OCI-LY3 (cell line): ENCODE data around the gene TMEM266.

Source experiments
- CTCF ChIP-seq: fragments of 200-600, 300-600 bp; sonication (generic); IDR thresholded peaks from 2 replicates; pipeline ENCODE4 v1.5.1; 2014; ENCODE audit warnings: antibody characterized with exemption, low read length, low read depth
- EZH2phosphoT487 ChIP-seq: fragments of 200-600 bp; shearing (Covaris generic); IDR thresholded peaks from 2 replicates; pipeline ENCODE4 v1.6.1; 2018; ENCODE audit warnings: antibody characterized with exemption, mixed run types, low read depth

DNA sequence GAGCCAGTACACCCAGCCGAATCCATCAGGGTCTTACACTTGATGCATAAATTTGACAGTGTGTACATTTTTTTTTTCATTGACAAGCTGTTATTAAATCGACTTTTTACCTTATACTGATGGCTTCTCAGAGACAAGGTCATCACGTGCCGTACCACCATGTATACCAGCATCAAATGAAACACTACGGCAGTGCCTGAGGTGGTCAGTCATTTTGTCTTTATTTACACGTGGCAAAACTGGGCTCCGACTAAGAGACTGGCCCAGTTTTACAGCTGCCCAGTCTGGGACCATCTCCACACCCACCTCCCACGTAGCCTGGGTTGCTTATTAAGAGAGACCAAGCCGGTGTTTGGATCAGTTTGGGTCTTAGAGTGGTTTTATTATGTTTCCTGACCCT lies 57.4 kb downstream of the TMEM266 start:
- TF ChIP-seq CTCF (no peak), EZH2phosphoT487 (no peak)
